LNCAP (cell line): ENCODE data around the gene IGF1R.

Experiments used
- TF ChIP-seq, protein P1 (sequence below): fragments of 450-650 bp; IDR thresholded peaks from 2 replicates; pipeline ENCODE4 v1.5.1; 2017; ENCODE audit warnings: mild to moderate bottlenecking

IGF1R gene

DNA sequence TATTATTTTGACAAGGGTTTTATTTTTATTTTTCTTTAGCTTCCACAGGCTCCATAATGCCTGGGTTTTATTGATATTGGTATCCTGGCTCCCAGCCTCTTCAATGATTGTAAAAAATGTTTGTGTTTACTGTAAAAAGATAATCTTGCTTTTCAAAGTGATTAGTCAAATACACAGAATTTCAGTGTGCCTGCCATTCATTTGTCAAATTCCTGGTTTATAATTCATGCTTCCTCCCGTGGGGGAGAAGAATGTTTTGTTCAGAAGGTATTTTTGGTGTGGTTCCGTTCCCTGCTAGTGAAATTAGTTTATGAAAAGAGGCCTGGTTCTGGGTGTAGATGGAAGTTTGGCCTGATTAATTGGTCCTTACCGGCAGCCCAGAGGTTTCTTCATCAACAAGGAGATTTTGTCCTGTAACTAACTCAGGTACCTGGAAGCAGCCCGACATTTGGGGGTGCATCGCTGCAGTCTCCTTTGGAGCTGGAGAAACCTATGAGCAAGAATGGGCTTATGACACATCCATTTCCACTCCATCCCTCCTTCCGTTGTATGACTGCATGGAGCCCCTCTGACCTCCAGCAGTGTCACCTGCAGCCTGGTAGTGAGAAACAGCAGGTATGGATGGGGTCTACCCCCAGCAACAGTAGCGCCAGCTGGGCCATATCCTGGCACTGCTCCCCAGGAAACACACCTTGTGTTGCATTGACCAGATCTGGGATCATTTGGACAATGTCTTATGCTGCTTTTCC is 257.8 kb downstream of the IGF1R start:
- TF ChIP-seq, protein P1, sequence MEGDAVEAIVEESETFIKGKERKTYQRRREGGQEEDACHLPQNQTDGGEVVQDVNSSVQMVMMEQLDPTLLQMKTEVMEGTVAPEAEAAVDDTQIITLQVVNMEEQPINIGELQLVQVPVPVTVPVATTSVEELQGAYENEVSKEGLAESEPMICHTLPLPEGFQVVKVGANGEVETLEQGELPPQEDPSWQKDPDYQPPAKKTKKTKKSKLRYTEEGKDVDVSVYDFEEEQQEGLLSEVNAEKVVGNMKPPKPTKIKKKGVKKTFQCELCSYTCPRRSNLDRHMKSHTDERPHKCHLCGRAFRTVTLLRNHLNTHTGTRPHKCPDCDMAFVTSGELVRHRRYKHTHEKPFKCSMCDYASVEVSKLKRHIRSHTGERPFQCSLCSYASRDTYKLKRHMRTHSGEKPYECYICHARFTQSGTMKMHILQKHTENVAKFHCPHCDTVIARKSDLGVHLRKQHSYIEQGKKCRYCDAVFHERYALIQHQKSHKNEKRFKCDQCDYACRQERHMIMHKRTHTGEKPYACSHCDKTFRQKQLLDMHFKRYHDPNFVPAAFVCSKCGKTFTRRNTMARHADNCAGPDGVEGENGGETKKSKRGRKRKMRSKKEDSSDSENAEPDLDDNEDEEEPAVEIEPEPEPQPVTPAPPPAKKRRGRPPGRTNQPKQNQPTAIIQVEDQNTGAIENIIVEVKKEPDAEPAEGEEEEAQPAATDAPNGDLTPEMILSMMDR, result no peak

DNA sequence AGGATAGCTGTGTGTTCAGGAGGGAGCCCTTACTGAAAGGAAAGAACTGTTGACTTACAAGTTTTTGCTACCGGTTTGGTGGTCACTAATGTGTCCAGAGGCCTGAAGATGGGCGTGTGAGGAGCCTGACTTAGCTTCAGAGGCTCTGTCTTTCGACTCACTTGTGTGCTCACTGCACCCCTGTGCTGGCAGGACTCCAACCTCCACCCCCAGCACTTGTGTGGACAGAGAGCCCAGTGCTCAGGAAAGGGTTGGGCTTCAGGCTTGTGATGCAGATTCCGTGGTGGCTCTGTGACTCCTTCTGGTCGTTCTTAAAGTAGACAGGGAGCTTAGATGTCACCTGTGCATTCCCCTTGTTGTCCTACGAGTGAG is 258.4 kb downstream of the IGF1R start:
- TF ChIP-seq, protein P1, result no peak

DNA sequence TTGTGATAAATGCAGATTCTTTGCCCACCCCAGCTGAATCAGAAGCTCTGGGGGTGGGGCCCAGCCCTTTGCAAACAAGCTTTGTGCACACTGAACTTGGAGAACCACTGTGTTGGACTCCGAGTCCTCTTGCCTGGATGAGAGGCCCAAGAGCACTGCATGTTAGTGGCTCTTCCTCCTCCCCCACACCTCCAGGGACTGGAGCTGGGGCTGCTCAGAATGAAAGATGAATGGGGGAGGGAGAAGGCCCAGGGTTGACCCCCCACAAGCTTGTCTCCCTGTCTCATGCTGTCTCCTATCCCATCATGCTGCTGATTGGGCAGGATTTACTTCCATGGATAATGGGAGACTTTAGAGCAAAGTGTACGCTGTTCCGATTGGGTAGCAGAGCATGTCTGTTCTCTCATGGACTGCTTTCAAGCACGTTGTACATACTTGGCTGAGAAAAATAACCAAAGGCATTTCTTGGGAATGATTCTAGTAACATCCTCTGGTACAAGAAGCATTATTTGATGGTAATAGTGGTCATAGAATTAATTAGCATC is 259.7 kb downstream of the IGF1R start:
- TF ChIP-seq, protein P1, result no peak

DNA sequence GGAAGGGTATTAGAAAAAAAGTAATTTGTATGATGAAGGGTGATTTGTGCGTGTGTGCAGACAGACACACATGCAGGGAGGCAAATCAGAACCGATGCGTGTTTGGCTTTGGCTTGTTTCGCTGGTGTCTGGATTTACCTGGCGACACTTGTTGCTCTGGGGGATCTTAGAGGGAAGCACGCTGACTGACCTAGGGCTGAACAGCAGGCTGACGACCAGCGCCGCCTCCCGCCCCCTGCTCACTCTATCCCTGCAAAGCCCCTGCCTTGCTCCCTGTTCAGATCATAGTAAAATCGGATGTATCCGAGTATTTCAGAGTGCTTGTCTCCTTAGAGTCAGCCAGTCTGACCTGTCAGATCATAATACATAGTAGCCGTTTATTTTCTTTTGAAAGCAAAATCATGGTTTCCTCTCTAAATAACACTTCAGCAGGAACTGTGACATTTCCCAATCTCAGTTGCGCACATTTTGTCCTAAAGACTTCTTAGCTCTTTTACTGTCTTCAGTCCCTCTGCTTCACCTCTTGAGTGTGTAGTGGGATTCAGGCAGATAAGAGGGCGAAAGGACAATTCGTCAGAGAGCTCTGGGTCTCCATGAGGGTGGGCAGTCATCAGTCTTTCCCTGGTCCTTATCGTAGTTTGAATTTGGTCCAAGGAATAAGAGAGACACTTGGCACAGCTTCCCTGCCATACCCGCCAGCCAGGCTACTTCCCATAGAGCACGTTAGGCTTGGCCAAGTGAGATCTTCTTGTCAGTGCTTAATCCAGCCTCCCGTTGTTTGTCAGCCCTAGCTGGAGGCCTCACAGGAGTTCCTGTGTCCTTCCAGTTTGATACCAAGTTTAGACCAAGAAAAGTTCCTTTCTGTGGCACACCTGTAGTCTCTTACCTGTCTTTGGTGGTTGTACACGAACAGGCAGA is 261.9 kb downstream of the IGF1R start:
- TF ChIP-seq, protein P1, result no peak

DNA sequence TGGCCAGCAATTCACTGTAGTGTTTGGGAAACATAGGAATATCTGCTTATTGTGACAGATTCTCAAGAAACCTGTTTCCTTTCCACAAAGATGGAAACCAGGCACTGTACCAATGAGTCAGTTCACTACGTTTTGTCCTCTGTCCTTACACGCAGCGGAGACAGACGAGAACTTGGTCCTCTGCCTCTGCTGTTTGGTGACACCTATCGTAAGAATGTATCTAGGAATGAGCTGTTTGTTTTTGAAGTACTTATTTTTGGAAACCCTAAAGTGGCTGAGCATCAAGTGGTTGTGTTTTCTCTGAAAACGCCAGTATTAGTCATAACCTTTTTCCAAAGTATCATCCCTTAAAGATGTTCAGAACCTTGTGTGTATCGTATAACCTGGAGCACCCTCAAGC is 266.3 kb downstream of the IGF1R start:
- TF ChIP-seq, protein P1, result no peak

DNA sequence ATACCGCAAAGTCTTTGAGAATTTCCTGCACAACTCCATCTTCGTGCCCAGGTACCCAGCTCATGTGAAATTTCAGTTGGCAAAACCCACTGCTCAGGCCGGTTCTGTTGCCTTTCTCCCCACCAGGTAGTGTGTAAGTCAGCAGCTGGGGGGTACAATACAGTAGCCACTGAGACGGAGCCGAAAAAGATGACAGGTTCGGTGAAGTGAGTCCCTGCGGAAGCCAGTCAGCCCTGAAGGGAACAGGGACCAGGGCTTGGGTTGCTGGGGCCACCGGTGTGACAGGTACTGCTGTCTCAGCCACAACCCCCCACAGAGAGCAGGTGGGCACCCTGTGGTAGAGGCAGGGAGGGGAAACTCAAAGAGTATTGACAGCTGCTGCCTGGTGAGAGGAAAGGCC is 268.5 kb downstream of the IGF1R start:
- TF ChIP-seq, protein P1, result no peak

DNA sequence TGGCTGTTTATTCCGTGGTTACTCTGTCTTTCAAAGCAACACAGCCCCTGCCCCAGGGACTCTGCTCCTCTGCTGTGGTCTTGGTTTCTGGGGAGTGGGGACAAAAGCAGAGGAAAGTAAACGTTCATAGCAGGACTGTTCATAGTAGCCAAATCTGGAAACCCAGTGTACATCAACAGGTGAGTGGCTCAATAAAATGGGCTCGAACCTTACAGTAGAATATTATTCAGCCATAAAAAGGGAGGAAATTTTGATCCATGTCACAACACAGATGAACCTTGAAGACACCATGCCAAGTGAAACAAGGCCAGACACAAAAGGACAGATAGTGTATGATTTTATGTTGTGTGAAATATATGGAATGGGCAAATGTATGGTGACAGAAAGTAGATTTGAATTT is 269.1 kb downstream of the IGF1R start:
- TF ChIP-seq, protein P1, result no peak
